ENCODE data around the gene MSRB3.

MSRB3 gene

GRCh38 chr12:65330331-65330730, 51.8 kb downstream of the MSRB3 start:
- Histone ChIP-seq H3K4me3 (ENCODE audit: insufficient read depth, low read length, poor library complexity, severe bottlenecking) (no peak overlapping the region), H3K27ac (ENCODE audit: low read depth, low read length) (no peak overlapping the region), H3K9me2 (replicated peaks; ENCODE audit: insufficient read depth, low read length) (no peaks in the 10 kb centered on the region), H3K9me3 (ENCODE audit: insufficient read depth, low read length) (no peaks in the 10 kb centered on the region), H3K9ac (ENCODE audit: low read length) (no peak overlapping the region), H2AFZ (ENCODE audit: low read depth, low read length, severe bottlenecking) (no peak overlapping the region), H3K36me3 (ENCODE audit: low read length) (no peaks in the 10 kb centered on the region), H4K20me1 (ENCODE audit: low read depth, low read length) (no peaks in the 10 kb centered on the region), H3K4me2 (ENCODE audit: low read depth, low read length, poor library complexity, severe bottlenecking) (no peak overlapping the region), H3K27me3 (ENCODE audit: low read length) (no peaks in the 10 kb centered on the region), H3K79me2 (ENCODE audit: insufficient read depth, low read length) (no peaks in the 10 kb centered on the region), H3F3A (ENCODE audit: insufficient read depth) (no peaks in the 10 kb centered on the region)
- TF ChIP-seq EZH2phosphoT487 (conservative IDR thresholded peaks at IDR 0.05; ENCODE audit: low read length) (no peak), CTCF (IDR thresholded peaks at IDR 0.05; ENCODE audit: insufficient read depth, low read length, poor library complexity, severe bottlenecking) (no peak)

GRCh38 chr12:65331456-65331855, 53.0 kb downstream of the MSRB3 start:
- no peak for TF ChIP-seq CTCF (IDR thresholded peaks at IDR 0.05; ENCODE audit: insufficient read depth, low read length, poor library complexity, severe bottlenecking)
- no peaks in the 10 kb centered on the region for H3F3A ChIP-seq (ENCODE audit: insufficient read depth)
- H3K9me3 ChIP-seq (ENCODE audit: insufficient read depth, low read length): no peaks in the 10 kb centered on the region
- no peaks in the 10 kb centered on the region for H3K79me2 ChIP-seq (ENCODE audit: insufficient read depth, low read length)
- H3K27me3 ChIP-seq (ENCODE audit: low read length): no peaks in the 10 kb centered on the region
- H3K27ac ChIP-seq (ENCODE audit: low read depth, low read length): no peak overlapping the region
- no peaks in the 10 kb centered on the region for H3K9me2 ChIP-seq (replicated peaks; ENCODE audit: insufficient read depth, low read length)
- H3K4me3 ChIP-seq (ENCODE audit: insufficient read depth, low read length, poor library complexity, severe bottlenecking): no peak overlapping the region
- H3K9ac ChIP-seq (ENCODE audit: low read length): no peak overlapping the region
- no peaks in the 10 kb centered on the region for H3K36me3 ChIP-seq (ENCODE audit: low read length)
- H2AFZ ChIP-seq (ENCODE audit: low read depth, low read length, severe bottlenecking): no peak overlapping the region
- H3K4me2 ChIP-seq (ENCODE audit: low read depth, low read length, poor library complexity, severe bottlenecking): no peak overlapping the region
- no peaks in the 10 kb centered on the region for H4K20me1 ChIP-seq (ENCODE audit: low read depth, low read length)

- Histone ChIP-seq H3K9ac (ENCODE audit: low read length) (no peak overlapping the region), H3F3A (ENCODE audit: insufficient read depth) (no peaks in the 10 kb centered on the region), H4K20me1 (ENCODE audit: low read depth, low read length) (no peaks in the 10 kb centered on the region), H3K9me3 (ENCODE audit: insufficient read depth, low read length) (no peaks in the 10 kb centered on the region), H3K4me2 (ENCODE audit: low read depth, low read length, poor library complexity, severe bottlenecking) (no peak overlapping the region), H3K27me3 (ENCODE audit: low read length) (no peaks in the 10 kb centered on the region), H3K79me2 (ENCODE audit: insufficient read depth, low read length) (no peaks in the 10 kb centered on the region), H3K36me3 (ENCODE audit: low read length) (no peaks in the 10 kb centered on the region), H3K4me3 (ENCODE audit: insufficient read depth, low read length, poor library complexity, severe bottlenecking) (no peak overlapping the region), H2AFZ (ENCODE audit: low read depth, low read length, severe bottlenecking) (no peak overlapping the region), H3K27ac (ENCODE audit: low read depth, low read length) (no peak overlapping the region), H3K9me2 (replicated peaks; ENCODE audit: insufficient read depth, low read length) (no peaks in the 10 kb centered on the region)
- TF ChIP-seq EZH2phosphoT487 (conservative IDR thresholded peaks at IDR 0.05; ENCODE audit: low read length) (no peak), CTCF (IDR thresholded peaks at IDR 0.05; ENCODE audit: insufficient read depth, low read length, poor library complexity, severe bottlenecking) (no peak)
These were observed 55.2 kb downstream of the MSRB3 start for GRCh38 chr12:65333649-65334048.

- no peak overlapping the region for H3K4me2 ChIP-seq (ENCODE audit: low read depth, low read length, poor library complexity, severe bottlenecking)
- TF ChIP-seq EZH2phosphoT487 (conservative IDR thresholded peaks at IDR 0.05; ENCODE audit: low read length) (no peak), CTCF (IDR thresholded peaks at IDR 0.05; ENCODE audit: insufficient read depth, low read length, poor library complexity, severe bottlenecking) (no peak)
- H4K20me1 ChIP-seq (ENCODE audit: low read depth, low read length): no peaks in the 10 kb centered on the region
- H3K79me2 ChIP-seq (ENCODE audit: insufficient read depth, low read length): no peaks in the 10 kb centered on the region
- H3K9me3 ChIP-seq (ENCODE audit: insufficient read depth, low read length): no peaks in the 10 kb centered on the region
- no peaks in the 10 kb centered on the region for H3K9me2 ChIP-seq (replicated peaks; ENCODE audit: insufficient read depth, low read length)
- H3K27me3 ChIP-seq (ENCODE audit: low read length): no peaks in the 10 kb centered on the region
- H3F3A ChIP-seq (ENCODE audit: insufficient read depth): no peaks in the 10 kb centered on the region
- no peak overlapping the region for H2AFZ ChIP-seq (ENCODE audit: low read depth, low read length, severe bottlenecking)
- H3K9ac ChIP-seq (ENCODE audit: low read length): no peak overlapping the region
- H3K36me3 ChIP-seq (ENCODE audit: low read length): no peaks in the 10 kb centered on the region
- H3K27ac ChIP-seq (ENCODE audit: low read depth, low read length): no peak overlapping the region
- no peak overlapping the region for H3K4me3 ChIP-seq (ENCODE audit: insufficient read depth, low read length, poor library complexity, severe bottlenecking)
These were observed 56.0 kb downstream of the MSRB3 start for GRCh38 chr12:65334521-65334920.
